ENCODE results near the gene TNFRSF19. TPM values are rescaled to one million over a fixed set of nuclear protein-coding genes. Genes with fewer than 3 reads are reported as not detected.

The TNFRSF19 gene
- total and polyA plus RNA-seq, 2 of the 13 experiments (the other 11 are each of a cell fraction or from before 2014, with no cell fraction given), result 75.3 to 77.7 TPM

- TF ChIP-seq ZFX (CRISPR knock-in tag; IDR thresholded peaks at IDR 0.05; ENCODE audit: low read depth), result no peak
- TF ChIP-seq ZMYM4 (CRISPR knock-in tag; IDR thresholded peaks at IDR 0.05), result 0 out of 2 replicates have a peak, but pooled peaks have one; percentile 16
- peak; percentile 72 for TF ChIP-seq GATAD2A (CRISPR knock-in tag; IDR thresholded peaks at IDR 0.05)
- peak; percentile 37; the same call in 1 of the 2 replicates for TF ChIP-seq HMG20A (CRISPR knock-in tag; IDR thresholded peaks at IDR 0.05; ENCODE audit: borderline replicate concordance)
- no peak for TF ChIP-seq PTBP1 (IDR thresholded peaks at IDR 0.05; ENCODE audit: low read depth, low read length, poor library complexity, severe bottlenecking)
- peak; percentile 82 for TF ChIP-seq TCF7 (IDR thresholded peaks at IDR 0.05; ENCODE audit: low read depth)
- TF ChIP-seq ZXDC (CRISPR knock-in tag; IDR thresholded peaks at IDR 0.05), result no peak
- no peak for TF ChIP-seq ZNF740 (CRISPR knock-in tag; IDR thresholded peaks at IDR 0.05)
- peak; percentile 78 for TF ChIP-seq ARID5B (CRISPR knock-in tag; IDR thresholded peaks at IDR 0.05)
- no peak for TF ChIP-seq YEATS4 (CRISPR knock-in tag; IDR thresholded peaks at IDR 0.05; ENCODE audit: borderline replicate concordance)
- TF ChIP-seq ZNF549 (CRISPR knock-in tag; IDR thresholded peaks at IDR 0.05), result no peak
- 0 out of 2 replicates have a peak, but pooled peaks have one; percentile 14 for TF ChIP-seq PATZ1 (CRISPR knock-in tag; IDR thresholded peaks at IDR 0.05)
- TF ChIP-seq ONECUT2 (CRISPR knock-in tag; IDR thresholded peaks at IDR 0.05), result no peak
- TF ChIP-seq MAF1 (CRISPR knock-in tag; IDR thresholded peaks at IDR 0.05; ENCODE audit: borderline replicate concordance), result no peak
- TF ChIP-seq SOX6 (IDR thresholded peaks at IDR 0.05), result no peak
- peak; percentile 88 for TF ChIP-seq SOX6 (CRISPR knock-in tag; IDR thresholded peaks at IDR 0.05)
- no peak for TF ChIP-seq ZBTB20 (CRISPR knock-in tag; IDR thresholded peaks at IDR 0.05; ENCODE audit: borderline replicate concordance, low read depth)
- no peak for TF ChIP-seq ZNF747 (CRISPR knock-in tag; IDR thresholded peaks at IDR 0.05; ENCODE audit: borderline replicate concordance)
- TF ChIP-seq PRPF4 (IDR thresholded peaks at IDR 0.05; ENCODE audit: low read depth, low read length, poor library complexity, severe bottlenecking), result no peak
- no peak for TF ChIP-seq MYC (CRISPR knock-in tag; IDR thresholded peaks at IDR 0.05; ENCODE audit: borderline replicate concordance)
- no peak for TF ChIP-seq HIVEP1 (CRISPR knock-in tag; IDR thresholded peaks at IDR 0.05)
- TF ChIP-seq ZNF232 (CRISPR knock-in tag; IDR thresholded peaks at IDR 0.05; ENCODE audit: borderline replicate concordance), result no peak
These were observed 61.9 kb downstream of the TNFRSF19 start (continued) for GRCh38 chr13:23632048-23632582.
